Coronary artery (tissue), 2 donors: ENCODE measurements around the gene PLCG2.

Source experiments
- DNase-seq: peaks from one replicate; pipeline ENCODE4 v3.0.0-alpha.2; 2017; ENCODE audit warnings: low spot score
- H3K27ac ChIP-seq, 2 donors: fragments of 200-600 bp; sonication (generic); one replicate each; pipeline ENCODE4 v1.5.1; 2016 to 2019
- H3K4me3 ChIP-seq: fragments of 200-600 bp; sonication (generic); 2 replicates; pipeline ENCODE4 v1.5.1; 2016; ENCODE audit warnings: mild to moderate bottlenecking, moderate library complexity
- TF ChIP-seq, protein P1 (sequence below): fragments of 200-600 bp; sonication (generic); IDR thresholded peaks from one replicate; pipeline ENCODE4 v1.5.1; 2019; ENCODE audit warnings: antibody characterized with exemption

The PLCG2 gene

GRCh38 chr16:81921085-81921814 is 142.2 kb downstream of the PLCG2 start:
- no peak overlapping the region for H3K4me3 ChIP-seq
- DNase-seq = no peak
- TF ChIP-seq, protein P1, sequence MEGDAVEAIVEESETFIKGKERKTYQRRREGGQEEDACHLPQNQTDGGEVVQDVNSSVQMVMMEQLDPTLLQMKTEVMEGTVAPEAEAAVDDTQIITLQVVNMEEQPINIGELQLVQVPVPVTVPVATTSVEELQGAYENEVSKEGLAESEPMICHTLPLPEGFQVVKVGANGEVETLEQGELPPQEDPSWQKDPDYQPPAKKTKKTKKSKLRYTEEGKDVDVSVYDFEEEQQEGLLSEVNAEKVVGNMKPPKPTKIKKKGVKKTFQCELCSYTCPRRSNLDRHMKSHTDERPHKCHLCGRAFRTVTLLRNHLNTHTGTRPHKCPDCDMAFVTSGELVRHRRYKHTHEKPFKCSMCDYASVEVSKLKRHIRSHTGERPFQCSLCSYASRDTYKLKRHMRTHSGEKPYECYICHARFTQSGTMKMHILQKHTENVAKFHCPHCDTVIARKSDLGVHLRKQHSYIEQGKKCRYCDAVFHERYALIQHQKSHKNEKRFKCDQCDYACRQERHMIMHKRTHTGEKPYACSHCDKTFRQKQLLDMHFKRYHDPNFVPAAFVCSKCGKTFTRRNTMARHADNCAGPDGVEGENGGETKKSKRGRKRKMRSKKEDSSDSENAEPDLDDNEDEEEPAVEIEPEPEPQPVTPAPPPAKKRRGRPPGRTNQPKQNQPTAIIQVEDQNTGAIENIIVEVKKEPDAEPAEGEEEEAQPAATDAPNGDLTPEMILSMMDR = no peak
- H3K27ac ChIP-seq = no peak overlapping the region

GRCh38 chr16:81921843-81922584 is 142.9 kb downstream of the PLCG2 start:
- no peak overlapping the region for H3K4me3 ChIP-seq
- DNase-seq = no peak
- no peak overlapping the region for H3K27ac ChIP-seq
- TF ChIP-seq, protein P1 = no peak

GRCh38 chr16:81923296-81923695 is 144.2 kb downstream of the PLCG2 start:
- Histone ChIP-seq H3K4me3 (no peak overlapping the region), H3K27ac (no peak overlapping the region)
- TF ChIP-seq, protein P1 = no peak
- no peak for DNase-seq

DNA sequence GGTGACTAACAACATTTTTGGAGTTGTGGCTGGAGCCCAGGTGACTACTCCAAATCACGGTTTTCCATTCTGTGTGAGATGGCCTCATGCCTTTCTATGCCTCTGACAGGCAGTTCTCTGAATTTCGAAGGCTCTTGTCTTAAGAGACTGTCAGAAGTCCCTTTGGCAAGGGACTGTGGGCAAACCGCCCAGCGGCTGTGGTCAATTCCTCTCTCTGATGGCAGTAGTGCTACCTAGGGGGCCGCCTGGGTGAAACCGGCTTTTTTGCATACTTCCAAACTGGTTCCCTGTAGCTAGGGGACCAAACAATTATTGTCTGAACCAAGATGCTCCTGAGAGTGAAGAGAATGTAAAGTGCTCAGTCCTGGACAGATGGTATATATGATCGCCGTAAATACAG is 145.9 kb downstream of the PLCG2 start:
- no peak overlapping the region for H3K4me3 ChIP-seq
- DNase-seq = no peak
- TF ChIP-seq, protein P1 = no peak
- no peak overlapping the region for H3K27ac ChIP-seq

DNA sequence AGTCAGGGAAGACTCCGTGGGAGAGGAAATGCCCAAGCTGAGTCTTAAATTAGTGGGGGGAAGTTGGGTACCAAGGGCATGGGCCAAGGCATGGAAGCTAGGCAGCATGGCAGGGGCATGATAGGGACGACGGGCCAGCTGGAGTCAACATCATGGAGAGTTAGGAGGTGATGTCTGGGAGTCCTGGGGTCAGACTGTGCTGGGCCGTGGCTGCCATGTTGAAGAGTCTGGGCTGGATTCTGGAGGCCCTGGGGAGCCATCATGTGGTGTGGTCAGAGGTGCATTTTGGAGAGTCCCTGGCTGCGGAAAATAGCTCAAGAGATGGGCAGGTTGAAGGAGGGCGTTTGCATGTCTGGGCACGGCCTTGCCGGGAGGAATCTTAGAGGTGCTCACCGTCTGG is 146.9 kb downstream of the PLCG2 start:
- TF ChIP-seq, protein P1 = no peak
- H3K4me3 ChIP-seq = no peak overlapping the region
- no peak overlapping the region for H3K27ac ChIP-seq
- DNase-seq = no peak

DNA sequence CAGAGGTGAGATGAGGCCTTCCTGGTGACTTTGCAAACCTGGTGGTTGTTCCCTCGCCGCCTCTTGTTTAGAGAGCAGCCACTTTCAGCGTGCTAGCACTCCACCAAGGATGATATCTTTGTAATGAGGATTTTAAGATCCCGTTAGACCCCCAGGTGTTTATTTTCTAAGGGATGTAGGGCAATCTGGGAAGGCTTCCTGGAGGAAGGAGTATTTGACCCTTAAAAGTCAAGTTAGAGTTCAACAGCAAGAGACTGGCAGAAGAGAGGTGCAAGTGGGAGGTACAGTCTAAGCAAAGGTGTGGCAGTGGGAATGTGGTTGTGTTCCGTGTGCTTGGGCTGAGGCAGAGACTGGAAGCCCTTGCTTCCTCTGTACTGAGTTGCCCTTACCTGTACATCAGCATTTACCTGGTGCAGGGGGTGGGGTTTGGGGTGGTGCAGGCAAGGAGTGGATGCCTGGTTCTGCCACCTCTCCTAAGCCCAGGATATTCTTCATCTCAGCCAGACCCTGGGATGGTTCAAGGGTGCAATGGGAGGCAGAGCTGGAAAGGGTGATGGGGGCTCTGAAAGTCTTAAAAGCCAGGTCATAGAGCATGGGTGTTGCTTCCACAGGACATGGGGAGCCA is 148.6 kb downstream of the PLCG2 start:
- TF ChIP-seq, protein P1 = no peak
- H3K27ac ChIP-seq = no peak overlapping the region
- no peak overlapping the region for H3K4me3 ChIP-seq
- DNase-seq = no peak
